HepG2 (cell line): ENCODE results near the gene NTM. TPM values are rescaled to one million over a fixed set of nuclear protein-coding genes. Genes with fewer than 3 reads are reported as not detected.

ENCODE experiments used
- ATAC-seq: fragments of 200-7000 bp; cut with Tn5 transposase; 3 replicates; pipeline ENCODE4 v1.9.1; 2020; ENCODE audit warnings: mild to moderate bottlenecking, moderate library complexity
- BruUV-seq: library from RNA; stranded (reverse); fragments of 400-500 nt; replicated peaks from 2 replicates; lab custom pipeline; 2021; lab: Mats Ljungman, UMichigan
- CTCF ChIA-PET: fragments of 300-600 bp; formaldehyde crosslinking; extraction: SDS; loops from one replicate; lab custom pipeline; 2021; ENCODE audit warnings: low total read pairs, inconsistent platforms, low intra/inter-chr PET ratio; lab: Yijun Ruan, JAX
- POLR2A ChIA-PET: fragments of 350-600 bp; sonication (Branson Sonifier 250); formaldehyde crosslinking; loops from one replicate; lab custom pipeline; 2020; ENCODE audit warnings: antibody characterized with exemption, inconsistent platforms; lab: Yijun Ruan, JAX
- DNase-seq: peaks from one replicate; pipeline ENCODE4 v3.0.0-alpha.2; 2015; ENCODE audit warnings: low spot score
- FAIRE-seq: peaks from 3 replicates; lab custom pipeline; 2011; peaks lifted over from hg19 to GRCh38; lab: Jason Lieb, UNC
- H2AFZ ChIP-seq: one replicate; pipeline ENCODE4 v1.6.1; 2011; ENCODE audit warnings: low read length, inconsistent platforms
- H3K27ac ChIP-seq: fragments of 300-600 bp; 3 replicates; pipeline ENCODE4 v1.8.0; 2011; ENCODE audit warnings: mixed run types, mild to moderate bottlenecking, mixed read lengths, low read length, inconsistent platforms; ENCODE audit not compliant: insufficient read depth; ENCODE audit errors: extremely low read length
- H3K27me3 ChIP-seq, 2 experiments: fragments of 200-600 bp in 1 of 2; 2 replicates in 1 of 2; 3 replicates in 1 of 2; pipeline versions ENCODE4 v1.6.0 to v1.8.0; 2011; ENCODE audit warnings: low read length in 2 of 2, mild to moderate bottlenecking in 2 of 2, moderate library complexity in 2 of 2, inconsistent platforms in 1 of 2; ENCODE audit not compliant: insufficient read depth in 2 of 2, control insufficient read depth in 1 of 2
- H3K36me3 ChIP-seq, 2 experiments: fragments of 200-600 bp in 1 of 2; replicated peaks in 1 of 2; 2 replicates in 1 of 2; 3 replicates in 1 of 2; pipeline versions ENCODE4 v1.5.1 to v1.8.0; 2011; ENCODE audit warnings: low read length in 2 of 2, inconsistent platforms in 1 of 2; ENCODE audit not compliant: insufficient read depth in 2 of 2, control insufficient read depth in 1 of 2
- H3K4me1 ChIP-seq: 2 replicates; pipeline ENCODE4 v1.5.1; 2012; ENCODE audit warnings: low read length, inconsistent platforms; ENCODE audit not compliant: insufficient read depth
- H3K4me2 ChIP-seq: 2 replicates; pipeline ENCODE4 v1.6.0; 2011; ENCODE audit warnings: low read depth, low read length, inconsistent platforms
- H3K4me3 ChIP-seq, 3 experiments: fragments of 200-600 bp in 1 of 3; sonication (generic), shearing (Covaris generic) in 1 of 3; replicated peaks in 1 of 3; 2 replicates each; pipeline ENCODE4 v1.5.1; 2011 to 2016; ENCODE audit warnings: low read length in 3 of 3, inconsistent platforms in 2 of 3, low read depth in 2 of 3, mild to moderate bottlenecking in 2 of 3, control low read depth in 1 of 3, mixed read lengths in 1 of 3; ENCODE audit not compliant: insufficient read depth in 1 of 3
- H3K79me2 ChIP-seq: one replicate; pipeline ENCODE4 v1.6.1; 2011; ENCODE audit warnings: low read length, inconsistent platforms; ENCODE audit not compliant: insufficient read depth
- H3K9ac ChIP-seq: 2 replicates; pipeline ENCODE4 v1.6.0; 2011; ENCODE audit warnings: mild to moderate bottlenecking, low read depth, low read length, inconsistent platforms; ENCODE audit not compliant: insufficient read depth
- H3K9me3 ChIP-seq: 2 replicates; pipeline ENCODE4 v1.5.1; 2012; ENCODE audit warnings: mild to moderate bottlenecking, low read length
- H4K20me1 ChIP-seq: 2 replicates; pipeline ENCODE4 v1.6.0; 2011; ENCODE audit warnings: inconsistent platforms, mild to moderate bottlenecking, low read length, moderate library complexity; ENCODE audit not compliant: insufficient read depth
- ATF7-NPFF ChIP-seq: sonication (generic); formaldehyde crosslinking; IDR thresholded peaks from 2 replicates; pipeline ENCODE4 v1.8.1; 2023; ENCODE audit warnings: mild to moderate bottlenecking, low read depth, missing genetic modification reagents, moderate library complexity
- FOSL2 ChIP-seq: sonication (generic); formaldehyde crosslinking; IDR thresholded peaks from 2 replicates; pipeline ENCODE4 v1.4.0; 2020; ENCODE audit warnings: missing genetic modification reagents
- HDAC6 ChIP-seq: fragments of 200-600 bp; sonication (generic); IDR thresholded peaks from 2 replicates; pipeline ENCODE4 v1.7.0; 2017; ENCODE audit warnings: mild to moderate bottlenecking, antibody characterized with exemption, low read length, low read depth
- REL ChIP-seq: sonication (generic); formaldehyde crosslinking; conservative IDR thresholded peaks from 2 replicates; pipeline ENCODE4 v1.8.0; 2022; ENCODE audit warnings: mild to moderate bottlenecking, missing genetic modification reagents, moderate library complexity
- SOX6 ChIP-seq, 2 experiments: fragments of 450-650 bp in 1 of 2; sonication (generic) in 1 of 2; formaldehyde crosslinking in 1 of 2; IDR thresholded peaks; 2 replicates each; pipeline versions ENCODE4 v1.4.0 to v1.6.1; 2017 to 2020; ENCODE audit warnings: antibody characterized with exemption in 1 of 2, mild to moderate bottlenecking in 1 of 2, missing genetic modification reagents in 1 of 2
- ZNF180 ChIP-seq: sonication (generic); formaldehyde crosslinking; IDR thresholded peaks from 2 replicates; pipeline ENCODE4 v1.4.0; 2020; ENCODE audit warnings: low read depth, missing genetic modification reagents, borderline replicate concordance
- ZNF709 ChIP-seq: sonication (generic); formaldehyde crosslinking; IDR thresholded peaks from 2 replicates; pipeline ENCODE4 v1.5.0; 2020; ENCODE audit warnings: mild to moderate bottlenecking, missing genetic modification reagents
- WGBS: methylation state at CpG from one replicate; pipeline ENCODE4 v1.1.6; 2017; ENCODE audit warnings: low lambda C conversion rate; 5-methylcytosine and 5-hydroxymethylcytosine counted together
- in situ Hi-C: cut with HindIII; loops from 2 replicates; pipeline ENCODE4 v1.10.0; 2017; ENCODE audit warnings: low pct_unique_long_range_greater_than_20kb; ENCODE audit not compliant: extremely low pct_ligation_motif_present
- intact Hi-C: fragments of 100-400 bp; cut with micrococcal nuclease; formaldehyde crosslinking; loops from one replicate; pipeline ENCODE4 v1.10.0; 2022; ENCODE audit not compliant: unreplicated experiment
- polyA plus RNA-seq, 8 experiments: library from polyadenylated mRNA; depleted of rRNA in 3 of 8; stranded (reverse) in 7 of 8; unstranded in 1 of 8; fragments of >200 nt; fragmentation: Illumina TruSeq in 4 of 8; extraction: Trizol in 4 of 8; gene quantifications; 2 replicates each; pipeline versions ENCODE4 v1.2.1 to v1.2.3, GENCODE V29; 2011 to 2016; ENCODE audit warnings: low read depth in 4 of 8, missing spikeins in 1 of 8, mixed read lengths in 1 of 8; ENCODE audit not compliant: insufficient read depth in 1 of 8
- total RNA-seq, 5 experiments: library from RNA; depleted of rRNA; stranded (reverse); fragments of >200 nt; fragmentation: Illumina TruSeq; extraction: Trizol; gene quantifications; 2 replicates each; pipeline ENCODE4 v1.2.3, GENCODE V29; 2016; ENCODE audit warnings: low read depth in 1 of 5
- TF ChIP-seq, protein P1 (sequence below): sonication (generic); formaldehyde crosslinking; IDR thresholded peaks from 2 replicates; pipeline ENCODE4 v1.5.1; 2020; ENCODE audit warnings: missing genetic modification reagents, mild to moderate bottlenecking, borderline replicate concordance

The NTM gene
- total and polyA plus RNA-seq, 2 of the 13 experiments (the other 11 are each of a cell fraction or from before 2014, with no cell fraction given), result not detected

DNA sequence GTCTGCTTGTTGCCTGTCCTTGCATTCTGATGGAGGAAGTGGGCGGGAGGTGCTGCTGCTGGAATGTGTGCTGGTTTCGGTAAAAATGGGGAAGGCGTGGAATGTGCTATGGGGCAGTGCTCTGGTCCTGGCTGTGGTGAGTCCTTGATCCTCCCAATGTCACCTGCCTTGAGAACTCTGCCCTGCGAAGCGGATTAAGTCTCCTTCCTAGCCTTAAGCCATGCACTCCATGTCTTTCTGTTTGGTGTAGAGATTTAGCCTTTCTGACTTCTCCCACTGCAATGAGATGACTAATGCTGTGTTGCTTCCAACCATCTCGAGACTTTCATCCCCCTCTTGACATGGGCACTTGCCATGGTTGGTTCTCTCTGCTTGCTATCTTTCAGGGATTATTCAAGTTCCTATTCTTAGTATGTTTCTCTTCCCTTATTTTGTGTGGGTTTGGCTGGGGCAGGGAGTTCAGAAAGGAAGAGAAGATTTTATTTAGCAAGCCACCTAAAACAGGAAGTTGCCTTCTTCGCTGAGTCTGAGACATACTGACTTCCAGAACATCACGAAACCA is 687.9 kb downstream of the NTM start:
- intact Hi-C loops (no loop called here), in situ Hi-C loops (no loop called here)
- H3K4me2 ChIP-seq, result no peak overlapping the region
- ATAC-seq (no peak), DNase-seq (no peak), FAIRE-seq (no peak)
- no peaks in the 10 kb centered on the region for H3K36me3 ChIP-seq
- no TSS peak for BruUV-seq
- WGBS, result 7% methylated on average over 5 of the region's 8 CpGs
- no peaks in the 10 kb centered on the region for H3K9me3 ChIP-seq
- TF ChIP-seq ZNF709 (CRISPR knock-in tag) (no peak), FOSL2 (CRISPR knock-in tag) (no peak), ZNF180 (CRISPR knock-in tag) (no peak), REL (CRISPR knock-in tag) (no peak), SOX6 (IDR thresholded peaks at IDR 0.05) (no peak), SOX6 (CRISPR knock-in tag; IDR thresholded peaks at IDR 0.05) (no peak), HDAC6 (no peak), ATF7-NPFF (CRISPR knock-in tag) (no peak)
- TF ChIP-seq, protein P1, sequence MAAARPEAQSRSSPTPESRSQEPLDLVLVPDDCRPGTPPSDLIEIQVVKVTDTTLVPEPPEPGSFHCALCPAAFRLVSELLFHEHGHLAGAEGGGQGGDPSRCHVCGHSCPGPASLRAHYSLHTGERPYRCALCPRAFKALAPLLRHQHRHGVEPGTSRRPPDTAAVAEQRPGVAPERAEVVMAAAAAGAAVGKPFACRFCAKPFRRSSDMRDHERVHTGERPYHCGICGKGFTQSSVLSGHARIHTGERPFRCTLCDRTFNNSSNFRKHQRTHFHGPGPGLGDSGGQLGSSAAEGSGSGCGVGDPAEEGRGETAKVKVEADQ (CRISPR knock-in tag), result no peak
- H3K9ac ChIP-seq, result no peak overlapping the region
- H2AFZ ChIP-seq, result no peak overlapping the region
- H3K4me3 ChIP-seq, result no peak overlapping the region
- H3K79me2 ChIP-seq, result no peaks in the 10 kb centered on the region
- ChIA-PET CTCF (no interaction called here), POLR2A (no interaction called here)
- no peaks in the 10 kb centered on the region for H4K20me1 ChIP-seq
- no peaks in the 10 kb centered on the region for H3K4me1 ChIP-seq
- H3K27me3 ChIP-seq, result no peaks in the 10 kb centered on the region
- no peak overlapping the region for H3K27ac ChIP-seq
